GM06990 (cell line): ENCODE data around the gene S100G.

Source experiments
- DNase-seq: peaks from one replicate; pipeline ENCODE4 v3.0.0-alpha.2; 2011; ENCODE audit not compliant: insufficient read length; ENCODE audit errors: extremely low read depth
- H3K27me3 ChIP-seq: replicated peaks from 2 replicates; pipeline ENCODE4 v1.6.0; 2011; ENCODE audit warnings: low read length; ENCODE audit not compliant: control insufficient read depth, insufficient read depth
- H3K36me3 ChIP-seq: 2 replicates; pipeline ENCODE4 v1.5.1; 2011; ENCODE audit warnings: low read length; ENCODE audit not compliant: control insufficient read depth, insufficient read depth
- H3K4me3 ChIP-seq: replicated peaks from 2 replicates; pipeline ENCODE4 v1.5.1; 2011; ENCODE audit warnings: low read depth, mild to moderate bottlenecking, control low read depth, low read length
- TF ChIP-seq, protein P1 (sequence below): IDR thresholded peaks from 2 replicates; pipeline ENCODE4 v1.5.1; 2011; ENCODE audit warnings: low read length, control low read depth, mild to moderate bottlenecking, inconsistent platforms; ENCODE audit not compliant: insufficient read depth, poor library complexity, severe bottlenecking

Gene S100G

GRCh38 chrX:16664074-16664473, 14.1 kb downstream of the S100G start:
- no peaks in the 10 kb centered on the region; the same call in 1 of the 2 replicates for H3K36me3 ChIP-seq
- TF ChIP-seq, protein P1, sequence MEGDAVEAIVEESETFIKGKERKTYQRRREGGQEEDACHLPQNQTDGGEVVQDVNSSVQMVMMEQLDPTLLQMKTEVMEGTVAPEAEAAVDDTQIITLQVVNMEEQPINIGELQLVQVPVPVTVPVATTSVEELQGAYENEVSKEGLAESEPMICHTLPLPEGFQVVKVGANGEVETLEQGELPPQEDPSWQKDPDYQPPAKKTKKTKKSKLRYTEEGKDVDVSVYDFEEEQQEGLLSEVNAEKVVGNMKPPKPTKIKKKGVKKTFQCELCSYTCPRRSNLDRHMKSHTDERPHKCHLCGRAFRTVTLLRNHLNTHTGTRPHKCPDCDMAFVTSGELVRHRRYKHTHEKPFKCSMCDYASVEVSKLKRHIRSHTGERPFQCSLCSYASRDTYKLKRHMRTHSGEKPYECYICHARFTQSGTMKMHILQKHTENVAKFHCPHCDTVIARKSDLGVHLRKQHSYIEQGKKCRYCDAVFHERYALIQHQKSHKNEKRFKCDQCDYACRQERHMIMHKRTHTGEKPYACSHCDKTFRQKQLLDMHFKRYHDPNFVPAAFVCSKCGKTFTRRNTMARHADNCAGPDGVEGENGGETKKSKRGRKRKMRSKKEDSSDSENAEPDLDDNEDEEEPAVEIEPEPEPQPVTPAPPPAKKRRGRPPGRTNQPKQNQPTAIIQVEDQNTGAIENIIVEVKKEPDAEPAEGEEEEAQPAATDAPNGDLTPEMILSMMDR: no peak
- no peak for DNase-seq
- no peaks in the 10 kb centered on the region for H3K27me3 ChIP-seq
- H3K4me3 ChIP-seq: no peak overlapping the region

DNA sequence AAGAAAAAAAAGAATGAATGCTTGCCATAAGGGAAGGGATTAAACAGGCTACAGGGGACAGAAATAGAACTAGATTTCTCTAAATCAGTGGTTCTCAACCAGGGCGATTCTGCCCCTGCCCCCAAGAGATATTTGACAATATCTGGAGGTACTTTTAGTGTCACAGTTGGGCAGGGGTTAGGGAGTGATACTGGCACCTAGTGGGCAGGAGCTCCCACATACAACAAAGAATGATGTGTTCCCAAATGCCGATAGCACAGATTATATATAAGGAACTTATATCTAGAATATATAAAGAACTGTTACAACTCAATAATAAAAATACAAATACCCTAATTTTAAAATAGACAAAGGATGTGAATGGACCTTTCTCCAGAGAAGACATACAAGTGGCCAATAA, 14.7 kb downstream of the S100G start:
- TF ChIP-seq, protein P1: peak; percentile 19
- DNase-seq: no peak
- H3K4me3 ChIP-seq: no peak overlapping the region
- H3K27me3 ChIP-seq: no peaks in the 10 kb centered on the region
- H3K36me3 ChIP-seq: no peaks in the 10 kb centered on the region; the same call in none of the 2 replicates

- TF ChIP-seq, protein P1: no peak
- H3K4me3 ChIP-seq: no peak overlapping the region
- no peaks in the 10 kb centered on the region; the same call in none of the 2 replicates for H3K36me3 ChIP-seq
- no peaks in the 10 kb centered on the region for H3K27me3 ChIP-seq
- DNase-seq: no peak
Measured at GRCh38 chrX:16665089-16665488, 15.1 kb downstream of the S100G start.

DNA sequence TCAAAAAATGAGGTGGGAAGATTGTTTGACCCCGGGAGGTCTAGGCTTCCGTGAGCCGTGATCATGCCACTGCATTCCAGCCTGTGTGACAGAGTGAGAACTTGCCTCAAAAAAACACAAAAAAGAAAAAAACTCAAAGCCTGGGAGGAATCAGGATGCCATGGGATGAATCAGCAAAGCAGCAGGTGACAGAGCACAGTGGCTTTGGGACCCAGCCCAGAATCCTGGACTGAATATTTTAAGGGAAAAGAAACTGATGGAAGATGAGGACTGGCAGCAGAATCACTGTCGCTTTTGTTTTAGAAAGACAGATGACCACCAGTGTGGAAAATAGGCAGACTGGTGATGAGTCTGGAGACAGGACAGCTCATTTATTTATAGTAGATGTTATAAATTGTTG, 16.6 kb downstream of the S100G start:
- H3K36me3 ChIP-seq: no peaks in the 10 kb centered on the region; the same call in none of the 2 replicates

GRCh38 chrX:16671005-16671404, 21.0 kb downstream of the S100G start:
- H3K4me3 ChIP-seq: no peak overlapping the region
- TF ChIP-seq, protein P1: peak; percentile 39
- no peak for DNase-seq
- H3K27me3 ChIP-seq: no peaks in the 10 kb centered on the region
- H3K36me3 ChIP-seq: no peaks in the 10 kb centered on the region; the same call in none of the 2 replicates

More for the DNA sequence above, 16.6 kb downstream of the S100G start:
- no peak for DNase-seq
- TF ChIP-seq, protein P1: no peak
- Histone ChIP-seq H3K27me3 (no peaks in the 10 kb centered on the region), H3K4me3 (no peak overlapping the region)

GRCh38 chrX:16678689-16679088, 28.7 kb downstream of the S100G start:
- Histone ChIP-seq H3K36me3 (no peaks in the 10 kb centered on the region; the same call in 1 of the 2 replicates), H3K27me3 (no peaks in the 10 kb centered on the region), H3K4me3 (no peak overlapping the region)
- TF ChIP-seq, protein P1: no peak
- DNase-seq: no peak
